HuH-7.5 (cell line): ENCODE results near the gene BEAN1.
"Not testable (repeated sequence)": the region's sequence is repeated elsewhere in the genome, so short reads cannot be mapped to it uniquely, and the experiment has no call there.

Experiments
- DNase-seq: peaks from one replicate; pipeline ENCODE4 v3.0.0; 2011; ENCODE audit warnings: low spot score

BEAN1 gene

GRCh38 chr16:66508914-66509496, 81.9 kb downstream of the BEAN1 start:
- no peak for DNase-seq

DNA sequence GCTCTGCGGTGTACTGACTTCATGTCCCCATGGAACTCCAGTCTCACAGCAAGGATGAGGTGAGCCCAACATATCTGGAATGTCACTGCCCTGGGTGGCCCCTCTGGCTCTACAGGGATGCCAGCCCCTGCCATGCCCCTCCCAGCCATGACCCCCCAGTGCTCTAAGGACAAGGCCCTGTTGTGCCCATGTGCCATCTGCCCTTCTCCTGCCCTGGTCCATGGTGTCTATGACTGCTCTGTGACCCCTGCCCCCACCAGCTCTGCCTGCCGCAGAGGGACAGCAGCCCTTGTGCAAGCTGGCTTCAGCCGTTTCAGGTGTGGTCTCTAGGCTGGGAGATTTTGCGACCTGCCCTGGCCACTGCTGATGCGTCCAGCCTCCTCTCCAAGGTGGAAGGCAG, 82.5 kb downstream of the BEAN1 start:
- DNase-seq: no peak

DNA sequence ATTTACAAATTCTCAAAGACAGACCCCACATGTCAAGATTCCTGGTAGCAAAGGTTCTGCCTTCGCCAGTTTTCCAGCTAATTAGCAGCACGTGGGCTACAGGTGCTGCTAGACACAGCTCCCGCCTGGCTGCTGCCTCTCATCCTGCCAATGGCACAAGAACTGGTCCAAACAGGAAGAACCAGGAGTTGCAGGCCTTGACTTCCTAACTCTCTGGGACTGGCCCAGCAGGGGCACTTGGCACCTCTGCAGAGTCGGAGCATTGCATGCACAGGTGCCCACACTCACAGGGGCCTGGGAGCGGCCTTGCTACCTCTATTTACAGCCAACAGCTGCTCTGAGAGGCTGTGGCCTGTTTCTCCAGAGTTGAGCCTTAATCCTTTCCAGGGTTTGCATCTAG, 83.2 kb downstream of the BEAN1 start:
- no peak for DNase-seq

DNA sequence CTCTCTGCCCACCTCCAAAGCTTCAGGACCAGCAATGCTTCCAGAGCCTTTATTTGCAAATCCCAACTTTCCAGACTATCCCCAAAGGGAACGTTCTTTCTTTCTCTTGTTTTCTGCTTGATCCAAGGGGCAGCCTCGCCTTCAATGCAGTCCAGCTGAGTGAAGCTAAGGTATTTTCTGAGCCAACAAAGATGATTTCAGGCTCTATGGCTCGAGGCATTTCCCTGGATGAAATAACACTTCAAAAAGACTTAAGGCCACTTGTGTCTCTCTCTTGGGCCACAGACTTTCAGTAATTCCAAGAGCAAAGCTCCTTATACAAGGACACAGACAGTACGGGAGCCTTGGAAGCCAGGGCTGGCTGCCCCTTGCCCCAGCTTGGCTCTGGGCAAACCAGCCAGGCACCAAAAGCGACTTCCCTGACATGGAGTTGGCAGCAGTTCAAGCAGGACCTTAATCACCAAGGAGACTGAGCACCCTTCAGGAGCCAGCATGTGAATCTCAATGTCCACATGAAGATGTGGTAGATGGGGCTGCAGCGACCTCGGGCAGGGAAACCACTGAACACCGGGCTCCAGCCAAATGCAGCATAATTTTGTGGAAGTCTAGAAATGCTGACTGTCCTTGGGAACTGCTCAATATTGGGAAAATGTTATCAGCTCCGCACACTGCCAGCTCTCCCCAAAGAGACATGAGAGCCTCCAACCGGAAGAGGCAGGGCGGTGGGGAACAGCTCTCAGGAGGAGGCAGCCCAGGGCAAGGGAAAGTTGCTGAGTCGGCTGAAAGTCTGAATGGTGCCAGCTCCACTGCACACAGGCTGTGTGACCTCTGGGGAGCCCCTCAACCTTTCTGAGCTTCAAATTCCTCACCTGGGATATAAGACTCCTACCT, 83.9 kb downstream of the BEAN1 start:
- DNase-seq: no peak

DNA sequence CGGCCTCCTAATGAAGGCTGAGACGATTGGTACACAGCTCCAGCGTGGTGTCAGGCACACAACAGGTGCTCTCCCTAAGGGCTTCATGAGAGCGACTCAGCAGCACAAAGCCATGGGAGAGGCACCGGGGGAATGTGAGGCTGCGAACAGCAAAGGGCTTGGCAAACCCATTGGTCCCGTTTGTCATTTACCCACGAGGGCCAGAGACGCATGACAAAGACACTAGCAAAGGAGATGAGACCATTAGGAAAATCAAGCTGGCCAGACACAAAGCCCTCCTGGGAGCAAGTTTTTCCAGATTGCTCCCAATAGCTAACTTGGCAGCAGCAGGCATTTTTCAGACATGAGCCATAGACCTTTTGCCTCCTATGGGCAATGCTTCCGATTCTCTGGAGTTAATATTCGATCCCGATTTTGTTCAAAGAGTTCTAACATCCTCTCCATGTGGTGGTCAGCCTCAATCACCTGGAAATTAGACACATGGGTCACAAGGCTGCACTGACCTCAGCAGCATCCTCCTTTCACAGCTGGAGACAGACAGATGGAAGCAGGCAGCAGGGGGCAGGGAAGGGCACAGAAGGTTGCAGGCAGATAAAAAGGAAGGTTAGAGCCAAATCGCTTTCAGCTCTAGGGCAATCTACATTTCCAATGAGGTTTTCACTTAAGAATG, 84.6 kb downstream of the BEAN1 start:
- no peak for DNase-seq

DNA sequence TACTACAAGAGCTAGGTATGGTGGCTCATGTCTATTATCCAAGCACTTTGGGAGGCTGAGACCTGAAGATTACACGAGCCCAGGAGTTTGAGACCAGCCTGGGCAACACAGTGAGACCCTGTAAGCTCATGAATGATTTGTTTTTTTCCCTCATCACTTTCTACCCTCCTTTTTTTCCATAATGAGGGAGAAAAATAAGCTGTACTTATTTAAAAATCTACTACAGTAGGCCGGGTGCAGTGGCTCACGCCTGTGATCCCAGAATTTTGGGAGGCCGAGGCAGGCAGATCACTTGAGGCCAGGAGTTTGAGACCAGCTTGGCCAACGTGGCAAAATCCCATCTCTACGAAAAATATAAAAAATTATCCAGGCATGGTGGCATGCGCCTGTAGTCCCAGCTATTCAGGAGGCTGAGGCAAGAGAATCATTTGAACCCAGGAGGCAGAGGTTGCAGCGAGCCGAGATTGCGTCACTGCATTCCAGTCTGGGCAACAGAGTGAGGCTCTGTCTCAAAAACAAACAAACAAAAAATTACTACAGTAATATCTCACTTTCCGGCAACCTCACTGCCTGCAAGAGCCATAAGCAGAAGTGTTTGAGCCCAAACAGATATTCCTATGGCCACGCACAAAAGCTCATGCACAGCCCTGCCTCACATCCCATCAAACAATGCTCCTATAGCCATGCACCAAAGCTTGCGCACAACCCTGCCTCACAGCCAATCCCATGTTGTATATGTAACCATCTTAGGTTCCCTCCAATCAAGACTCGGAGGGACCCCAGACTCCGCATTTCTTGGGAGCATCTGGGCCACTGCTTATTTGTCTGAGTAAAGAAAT, 85.4 kb downstream of the BEAN1 start:
- no peak for DNase-seq

- no peak for DNase-seq
These were observed 86.1 kb downstream of the BEAN1 start for GRCh38 chr16:66513111-66513723.

DNA sequence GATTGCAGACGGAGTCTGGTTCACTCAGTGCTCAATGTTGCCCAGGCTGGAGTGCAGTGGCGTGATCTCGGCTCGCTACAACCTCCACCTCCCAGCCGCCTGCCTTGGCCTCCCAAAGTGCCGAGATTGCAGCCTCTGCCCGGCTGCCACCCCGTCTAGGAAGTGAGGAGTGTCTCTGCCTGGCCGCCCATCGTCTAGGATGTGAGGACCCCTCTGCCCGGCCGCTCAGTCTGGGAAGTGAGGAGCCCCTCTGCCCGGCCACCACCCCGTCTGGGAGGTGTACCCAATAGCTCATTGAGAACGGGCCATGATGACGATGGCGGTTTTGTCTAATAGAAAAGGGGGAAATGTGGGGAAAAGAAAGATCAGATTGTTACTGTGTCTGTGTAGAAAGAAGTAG, 87.3 kb downstream of the BEAN1 start:
- not testable (repeated sequence) for DNase-seq

GRCh38 chr16:66514980-66515595, 88.0 kb downstream of the BEAN1 start:
- DNase-seq: not testable (repeated sequence)

GRCh38 chr16:66515596-66516508, 88.8 kb downstream of the BEAN1 start:
- DNase-seq: no peak

DNA sequence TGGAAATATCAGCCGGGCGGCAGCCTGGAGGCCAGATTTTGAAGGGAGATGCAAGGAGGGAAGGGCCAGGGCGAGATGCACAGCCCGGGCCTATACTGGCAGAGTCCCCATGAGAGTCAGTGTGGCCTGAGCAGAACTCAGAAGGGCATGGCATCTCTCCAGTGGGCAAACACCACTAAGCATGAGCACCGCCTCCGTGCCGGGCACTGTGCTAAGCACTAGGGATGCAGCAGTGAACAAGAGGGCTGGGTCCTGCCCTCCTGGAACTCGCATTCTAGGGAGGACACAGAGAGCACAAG, 89.4 kb downstream of the BEAN1 start:
- no peak for DNase-seq

DNA sequence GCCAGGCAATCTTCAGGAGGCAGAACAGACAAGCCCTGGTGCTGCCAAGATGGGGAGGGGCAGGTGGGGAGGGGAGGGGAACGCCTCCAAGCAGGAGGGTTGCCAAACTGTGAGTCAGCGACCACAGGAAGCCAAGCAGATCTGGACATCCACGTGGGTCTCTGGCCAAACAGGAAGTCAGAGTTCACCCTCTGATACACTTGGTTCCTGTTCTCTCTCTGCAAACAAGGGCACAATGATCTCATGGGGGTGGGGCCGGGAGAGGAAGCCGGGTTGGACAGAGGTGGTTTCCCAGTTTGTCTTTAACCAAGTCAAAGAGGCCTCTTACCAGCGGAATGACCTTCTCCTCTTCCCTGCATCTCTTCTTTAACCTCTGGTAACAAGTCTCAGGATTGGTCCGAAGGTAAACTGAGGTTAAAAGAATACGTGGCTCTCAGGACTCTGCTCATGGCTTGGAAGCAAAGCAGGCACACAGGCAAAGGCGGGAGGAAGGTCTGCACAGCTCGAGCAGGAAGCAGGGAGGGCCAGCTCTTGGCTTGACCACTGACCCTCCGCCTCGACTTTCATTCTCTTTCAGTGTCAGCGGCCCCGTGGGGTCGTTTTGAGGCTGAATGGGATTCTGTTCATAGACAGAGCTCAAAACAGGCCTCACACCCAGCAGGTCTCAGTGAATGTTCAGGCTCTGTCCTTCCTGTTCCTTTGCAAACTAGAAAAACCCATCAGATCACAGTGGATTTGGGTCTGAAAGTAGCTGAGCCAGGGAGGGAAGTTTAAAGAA, 89.9 kb downstream of the BEAN1 start:
- peak; percentile 80 for DNase-seq

DNA sequence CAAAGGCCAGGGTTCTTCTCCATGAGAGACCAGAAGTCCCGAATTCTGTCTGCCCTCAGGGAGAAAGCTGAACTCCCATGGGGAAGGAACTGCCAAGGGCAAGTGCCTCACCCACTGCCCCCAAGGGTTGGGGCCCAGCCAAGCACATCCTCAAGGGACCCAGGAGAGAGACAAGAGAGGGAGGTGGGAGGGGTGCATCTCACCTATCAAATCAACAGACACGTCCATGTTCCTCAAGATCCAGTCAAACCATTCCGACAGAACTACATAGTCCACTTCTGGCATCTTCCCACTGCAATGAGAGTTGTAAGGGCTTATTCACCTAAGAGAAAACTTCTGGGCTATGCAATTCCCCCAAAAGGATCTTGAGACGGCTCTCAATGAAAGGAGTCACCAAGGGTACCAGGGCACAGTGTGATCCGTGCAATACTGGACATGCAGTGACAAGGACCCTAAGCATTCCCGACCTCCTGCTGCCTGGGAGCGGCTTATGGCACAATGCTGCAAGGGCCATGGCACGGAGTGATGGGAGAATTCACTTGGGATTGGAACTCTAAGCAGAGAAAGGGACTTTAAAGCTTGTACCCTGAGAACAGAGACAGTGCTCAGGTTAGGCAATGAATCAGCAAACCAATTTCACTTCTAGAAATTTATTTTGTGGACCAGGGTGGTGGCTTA, 90.6 kb downstream of the BEAN1 start:
- DNase-seq: no peak

GRCh38 chr16:66519482-66520373, 92.6 kb downstream of the BEAN1 start:
- no peak for DNase-seq

- no peak for DNase-seq
These were observed 93.5 kb downstream of the BEAN1 start for GRCh38 chr16:66520406-66521170.

DNA sequence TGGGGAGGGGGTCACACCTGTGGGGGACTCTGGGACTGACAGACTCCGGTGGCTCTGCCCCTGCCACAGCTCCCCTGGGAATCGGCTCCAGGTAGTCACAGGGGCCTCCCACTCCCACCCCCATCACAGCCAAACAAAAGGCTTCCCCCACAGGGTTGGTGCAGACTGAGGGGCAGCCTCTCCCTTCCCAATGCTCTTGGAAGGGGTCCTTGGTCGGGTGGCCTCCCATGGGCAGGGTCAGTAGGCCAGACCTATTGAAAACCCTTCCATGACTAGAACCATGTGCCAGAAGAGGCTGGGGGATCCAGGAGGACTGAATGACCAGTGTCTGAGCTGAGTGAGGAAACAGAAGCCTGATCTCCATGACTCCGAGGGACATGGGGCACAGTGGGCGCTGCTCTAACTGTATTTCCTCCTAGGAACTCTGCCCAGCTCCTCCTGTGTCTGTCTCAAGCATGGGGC, 94.2 kb downstream of the BEAN1 start:
- DNase-seq: no peak
